AG10803 (cell line): ENCODE data around the gene KDM4B.
A peak's percentile ranks its signal among the peaks of the same experiment; 100 is the strongest.

Experiments
- DNase-seq: peaks from one replicate; pipeline ENCODE4 v3.0.0; 2010; ENCODE audit warnings: low read depth
- H3K4me3 ChIP-seq: 2 replicates; pipeline ENCODE4 v1.5.1; 2011; ENCODE audit warnings: mild to moderate bottlenecking, low read length, control low read depth
- TF ChIP-seq, protein P1 (sequence below): conservative IDR thresholded peaks from 2 replicates; pipeline ENCODE4 v1.5.1; 2011; ENCODE audit warnings: mild to moderate bottlenecking, low read length, control low read depth, inconsistent platforms

The KDM4B gene

GRCh38 chr19:5145521-5146511 is 176.9 kb downstream of the KDM4B start:
- H3K4me3 ChIP-seq = no peak overlapping the region
- TF ChIP-seq, protein P1, sequence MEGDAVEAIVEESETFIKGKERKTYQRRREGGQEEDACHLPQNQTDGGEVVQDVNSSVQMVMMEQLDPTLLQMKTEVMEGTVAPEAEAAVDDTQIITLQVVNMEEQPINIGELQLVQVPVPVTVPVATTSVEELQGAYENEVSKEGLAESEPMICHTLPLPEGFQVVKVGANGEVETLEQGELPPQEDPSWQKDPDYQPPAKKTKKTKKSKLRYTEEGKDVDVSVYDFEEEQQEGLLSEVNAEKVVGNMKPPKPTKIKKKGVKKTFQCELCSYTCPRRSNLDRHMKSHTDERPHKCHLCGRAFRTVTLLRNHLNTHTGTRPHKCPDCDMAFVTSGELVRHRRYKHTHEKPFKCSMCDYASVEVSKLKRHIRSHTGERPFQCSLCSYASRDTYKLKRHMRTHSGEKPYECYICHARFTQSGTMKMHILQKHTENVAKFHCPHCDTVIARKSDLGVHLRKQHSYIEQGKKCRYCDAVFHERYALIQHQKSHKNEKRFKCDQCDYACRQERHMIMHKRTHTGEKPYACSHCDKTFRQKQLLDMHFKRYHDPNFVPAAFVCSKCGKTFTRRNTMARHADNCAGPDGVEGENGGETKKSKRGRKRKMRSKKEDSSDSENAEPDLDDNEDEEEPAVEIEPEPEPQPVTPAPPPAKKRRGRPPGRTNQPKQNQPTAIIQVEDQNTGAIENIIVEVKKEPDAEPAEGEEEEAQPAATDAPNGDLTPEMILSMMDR = no peak
- DNase-seq = no peak

- DNase-seq = no peak
- no peak overlapping the region for H3K4me3 ChIP-seq
- TF ChIP-seq, protein P1 = no peak
Measured at GRCh38 chr19:5147074-5147977, 178.4 kb downstream of the KDM4B start.

DNA sequence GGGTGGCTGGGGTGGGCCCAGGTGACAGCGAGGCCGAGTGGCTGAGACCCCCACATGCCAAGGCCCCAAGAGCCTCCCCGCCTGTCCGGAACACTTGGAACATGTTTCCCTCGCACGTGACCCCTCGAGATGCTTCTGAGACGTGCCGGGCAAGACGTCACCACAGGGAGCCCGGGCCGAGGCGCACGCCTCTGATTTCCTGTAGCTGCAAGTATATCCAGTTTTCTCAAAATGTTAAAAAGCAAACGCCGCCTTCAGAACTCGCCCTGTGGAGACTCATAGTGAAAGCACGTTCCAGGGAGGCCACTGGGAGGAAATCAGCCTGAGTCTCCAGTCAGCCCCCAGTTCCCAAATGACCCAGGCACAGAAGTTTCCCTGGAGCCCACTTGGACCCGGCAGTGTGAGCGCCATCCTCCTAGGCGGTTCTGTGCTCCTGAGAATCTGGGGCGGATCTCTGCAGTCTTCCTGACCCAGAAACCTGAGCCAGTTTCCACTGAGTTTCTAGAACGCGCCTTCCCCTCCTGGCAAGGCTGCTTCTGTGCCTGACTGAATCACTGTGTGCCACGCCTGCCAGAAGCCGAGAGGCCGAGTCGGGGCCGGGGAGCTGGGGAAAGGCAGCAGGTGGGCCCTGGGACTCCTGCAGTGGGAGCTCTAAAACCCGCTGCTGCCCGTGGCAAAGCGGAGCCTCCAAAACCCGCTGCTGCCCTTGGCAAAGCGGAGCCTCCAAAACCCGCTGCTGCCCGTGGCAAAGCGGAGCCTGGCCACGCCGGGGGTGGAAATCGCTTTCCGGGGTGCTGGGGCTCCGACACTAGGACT is 179.3 kb downstream of the KDM4B start:
- DNase-seq = peak; percentile 46
- H3K4me3 ChIP-seq = no peak overlapping the region
- TF ChIP-seq, protein P1 = no peak

DNA sequence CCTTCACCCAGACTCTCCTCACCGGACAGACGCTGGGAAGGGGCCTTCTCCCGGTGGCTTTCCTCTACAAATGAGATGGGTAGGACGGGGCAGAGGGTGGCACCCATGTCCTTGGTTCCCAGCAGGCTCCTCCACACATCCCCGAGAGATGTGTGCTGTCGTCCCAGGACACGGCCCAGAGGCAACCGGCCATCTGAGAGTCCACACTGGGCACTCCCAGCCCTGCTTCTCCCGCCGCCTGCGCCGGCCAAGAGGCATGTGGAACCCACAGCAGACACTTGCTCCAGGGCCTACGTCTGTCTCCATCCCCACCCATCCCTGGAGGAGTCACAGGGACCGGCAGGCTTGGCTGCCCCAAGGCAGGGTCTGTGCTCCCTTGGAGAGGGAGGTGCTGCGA is 179.9 kb downstream of the KDM4B start:
- no peak overlapping the region for H3K4me3 ChIP-seq
- DNase-seq = no peak
- TF ChIP-seq, protein P1 = no peak

- no peak overlapping the region for H3K4me3 ChIP-seq
- TF ChIP-seq, protein P1 = no peak
- DNase-seq = no peak
Measured at GRCh38 chr19:5149508-5149907, 180.6 kb downstream of the KDM4B start.

GRCh38 chr19:5149932-5150901 is 181.3 kb downstream of the KDM4B start:
- no peak overlapping the region for H3K4me3 ChIP-seq
- DNase-seq = no peak
- TF ChIP-seq, protein P1 = no peak
